ENCODE data around the gene PTGDS.

DNA sequence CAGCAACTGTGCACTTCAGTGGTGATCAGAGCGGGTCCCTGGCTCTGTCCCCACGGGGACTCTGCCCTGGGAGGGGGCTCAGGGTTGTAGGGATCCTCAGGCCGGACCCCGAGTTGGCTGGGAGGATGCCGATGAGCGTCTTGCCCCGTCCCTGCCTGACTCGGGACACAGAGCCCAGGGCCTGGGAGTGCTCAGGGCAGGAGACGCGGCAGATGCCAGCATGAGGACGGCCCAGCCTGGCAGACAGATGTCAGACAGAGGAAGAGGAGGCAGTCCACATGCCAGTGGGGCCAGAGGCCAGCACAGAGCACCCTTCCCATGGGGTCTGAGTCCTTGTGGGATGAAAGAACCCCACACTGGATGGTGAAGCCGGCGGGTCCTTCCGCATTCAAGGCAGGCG lies 14.0 kb upstream of the PTGDS start:
- no peak for TF ChIP-seq FOXK2 (conservative IDR thresholded peaks at IDR 0.05 in 1 of 2, IDR thresholded peaks at IDR 0.05 in 1 of 2; ENCODE audit: low read depth in 2 of 2)
- TF ChIP-seq ARNT (IDR thresholded peaks at IDR 0.05) = no peak
- TF ChIP-seq E2F4 (CRISPR knock-in tag; IDR thresholded peaks at IDR 0.05; ENCODE audit: low read depth) = no peak
- TF ChIP-seq CREB3L1 (IDR thresholded peaks at IDR 0.05; ENCODE audit: borderline replicate concordance, low read depth) = no peak
- no peak for TF ChIP-seq ZKSCAN3 (CRISPR knock-in tag; IDR thresholded peaks at IDR 0.05)
- no peak for TF ChIP-seq MYC (IDR thresholded peaks at IDR 0.05; ENCODE audit: low read depth, low read length)
- no peak for TF ChIP-seq MYC (CRISPR knock-in tag; IDR thresholded peaks at IDR 0.05; ENCODE audit: borderline replicate concordance, low read depth)
- TF ChIP-seq ZNF121 (CRISPR knock-in tag; conservative IDR thresholded peaks at IDR 0.05) = no peak
